ENCODE data around the gene LMNTD2. TPM values are rescaled to one million over a fixed set of nuclear protein-coding genes. Genes with fewer than 3 reads are reported as not detected.

LMNTD2 gene
- total RNA-seq, 1 donor from 2014 or later, result 0.47 TPM

DNA sequence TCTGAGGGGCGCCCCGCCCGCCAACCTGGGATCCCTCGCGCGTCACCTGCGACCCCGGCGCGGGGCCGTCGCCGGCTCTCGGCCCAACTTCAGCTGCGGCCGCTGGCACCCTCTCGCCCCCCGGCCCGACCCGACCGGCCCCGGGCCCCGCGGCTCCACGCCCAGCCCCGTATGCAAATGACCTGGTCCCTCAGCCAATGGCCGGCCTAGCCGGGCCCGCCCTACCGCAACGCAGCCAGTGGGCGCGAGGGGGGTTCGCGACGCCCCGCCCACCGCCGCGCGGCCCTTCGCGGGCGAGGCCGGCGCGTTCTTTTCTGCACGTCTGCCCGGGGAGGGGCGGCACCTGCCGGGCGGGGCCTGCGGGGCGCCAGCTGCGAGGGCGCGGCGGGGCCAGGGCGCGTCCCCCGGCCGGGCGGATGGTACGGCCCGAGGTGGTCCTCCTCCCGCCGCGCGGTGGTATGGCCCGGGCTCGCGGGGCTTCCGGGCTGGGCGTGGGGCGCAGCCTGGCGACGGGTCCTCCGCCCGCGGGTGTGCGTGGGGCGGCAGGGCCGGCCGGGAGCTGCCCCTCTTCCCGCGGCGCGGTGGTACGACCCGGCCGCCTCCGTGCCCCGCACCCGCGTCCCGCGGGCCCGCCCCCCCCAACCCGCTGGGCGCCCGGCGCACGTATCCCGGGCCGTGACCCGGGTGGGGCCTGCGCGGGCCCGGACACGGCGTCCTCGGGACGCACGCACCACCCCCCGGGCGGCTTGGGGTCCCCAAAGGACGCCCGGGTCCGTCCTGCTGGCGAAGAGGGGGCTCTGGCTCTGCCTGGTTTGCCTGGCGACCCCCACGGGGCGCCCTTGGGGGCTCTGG lies 8.0 kb upstream of the LMNTD2 start:
- no peaks in the 10 kb centered on the region for H3K27me3 Mint-ChIP-seq
- H3K27ac Mint-ChIP-seq, result peak overlapping the region; percentile 81
- DNase-seq, result peak; percentile 99
- intact Hi-C loops (cut with micrococcal nuclease), result loop anchor here (1.0 to 2.0 kb wide), 2 partner anchors 8 to 62 kb away; partner anchors contain the start of genes PHRF1 and RNH1
- H3K9me3 Mint-ChIP-seq, result no peaks in the 10 kb centered on the region
- peak overlapping the region; percentile 85 for H3K4me3 Mint-ChIP-seq
- peaks cover 15% of the 10 kb centered on the region for H3K4me1 Mint-ChIP-seq
- H3K36me3 Mint-ChIP-seq (ENCODE audit: low read depth), result peaks cover 15% of the 10 kb centered on the region

DNA sequence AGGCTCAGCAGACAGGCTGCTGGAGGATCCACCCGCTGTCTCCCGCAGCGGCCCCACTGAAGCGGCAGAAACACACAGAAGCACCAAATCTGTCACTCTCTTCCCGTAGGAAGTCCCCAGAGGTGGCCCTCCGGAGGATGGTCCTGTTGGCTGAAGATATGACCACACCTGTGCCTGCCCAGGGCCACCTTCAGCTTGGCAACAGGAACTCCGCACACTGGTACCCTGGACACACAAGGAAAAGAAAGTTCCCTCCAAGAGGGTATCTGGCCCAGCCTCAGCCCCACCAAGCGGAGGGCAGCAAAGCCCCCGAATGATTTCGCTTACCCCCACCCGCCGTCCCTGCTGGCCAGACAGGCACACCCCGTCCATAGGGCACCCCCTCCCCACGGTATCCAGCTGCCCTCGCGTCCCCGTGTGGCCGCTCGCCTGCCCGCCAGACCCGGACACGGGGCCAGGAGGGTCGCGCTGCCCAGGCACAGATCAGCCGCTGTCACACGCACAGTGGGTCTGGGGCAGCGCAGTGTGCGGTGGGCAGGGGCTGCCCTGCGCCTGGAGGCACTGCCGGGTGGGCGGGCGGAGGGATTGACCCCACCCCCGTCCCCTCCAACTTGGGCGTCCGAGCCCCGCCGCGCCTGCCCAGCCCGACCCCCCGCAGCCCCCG lies 7.2 kb upstream of the LMNTD2 start:
- Mint-ChIP-seq H3K27ac (peak overlapping the region; percentile 81), H3K27me3 (no peaks in the 10 kb centered on the region), H3K36me3 (ENCODE audit: low read depth) (peaks cover 16% of the 10 kb centered on the region), H3K9me3 (no peaks in the 10 kb centered on the region), H3K4me3 (peak overlapping the region; percentile 89), H3K4me1 (peaks cover 16% of the 10 kb centered on the region)
- DNase-seq, result no peak
- intact Hi-C loops (cut with micrococcal nuclease), result loop anchor here (1.0 to 2.0 kb wide), 2 partner anchors 9 to 61 kb away; partner anchors contain the start of genes PHRF1 and RNH1

DNA sequence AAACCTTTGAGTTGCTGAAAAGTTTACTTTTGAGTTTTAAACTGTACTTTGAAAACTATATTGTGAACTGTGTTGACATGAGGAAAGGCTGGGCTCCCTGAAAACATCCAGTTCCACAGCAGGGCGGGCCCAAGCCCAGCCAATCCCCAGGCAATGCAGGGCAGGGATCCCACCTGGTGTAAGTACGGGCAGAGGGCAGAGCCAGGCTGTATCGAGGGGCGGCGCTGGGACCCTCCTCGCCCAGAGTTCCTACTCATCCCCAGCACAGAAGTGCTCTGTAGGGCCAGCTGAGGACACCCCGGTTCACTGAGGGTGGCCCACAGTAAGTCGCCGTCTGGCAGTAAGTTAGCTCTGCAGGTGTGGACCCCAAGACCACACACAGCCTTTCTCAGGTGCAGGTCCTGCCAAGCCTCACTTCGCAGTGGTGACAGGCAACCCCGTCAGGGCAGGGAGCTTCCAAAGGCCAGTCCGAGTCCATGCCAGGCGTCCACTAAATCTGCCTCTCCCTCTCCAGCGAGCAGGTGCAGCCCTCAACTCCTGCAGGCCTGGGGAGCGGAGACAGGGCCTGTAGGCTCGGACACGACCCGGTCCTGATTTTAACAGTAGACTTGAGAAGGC lies 6.6 kb upstream of the LMNTD2 start:
- peak; percentile 64 for DNase-seq
- Mint-ChIP-seq H3K36me3 (ENCODE audit: low read depth) (peaks cover 16% of the 10 kb centered on the region), H3K9me3 (no peaks in the 10 kb centered on the region), H3K4me1 (peaks cover 16% of the 10 kb centered on the region), H3K27ac (peak overlapping the region; percentile 81), H3K4me3 (peak overlapping the region; percentile 89), H3K27me3 (no peaks in the 10 kb centered on the region)
- intact Hi-C loops (cut with micrococcal nuclease), result no loop called here

DNA sequence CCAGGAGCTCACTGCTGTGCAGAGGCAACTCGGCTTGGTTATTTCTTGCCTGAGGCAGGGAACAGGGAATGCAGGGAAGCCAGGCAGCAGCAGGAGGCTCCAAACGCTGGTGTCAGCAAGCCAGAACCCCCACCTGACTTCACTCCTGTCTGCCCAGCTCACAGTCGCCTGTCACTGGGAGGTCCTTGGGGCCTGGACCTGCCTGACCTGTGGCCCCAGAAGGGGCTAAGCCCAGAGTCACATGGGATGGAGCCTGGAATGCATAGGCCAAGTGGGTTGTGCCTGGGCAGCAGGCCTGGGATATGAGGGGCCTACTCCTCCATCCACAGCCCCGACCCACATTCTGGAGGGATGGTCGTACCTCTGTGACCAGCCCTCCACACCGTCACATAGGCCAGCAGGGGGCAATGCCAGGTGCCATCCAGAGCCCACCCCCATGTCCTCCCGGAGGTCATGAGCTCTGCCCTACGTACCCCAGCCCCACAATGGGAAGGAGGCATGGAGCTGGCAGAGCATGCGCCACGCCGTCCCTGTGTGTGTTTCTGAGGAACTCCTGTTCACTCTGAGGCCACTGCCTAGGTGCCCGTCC lies 5.5 kb upstream of the LMNTD2 start:
- Mint-ChIP-seq H3K27ac (no peak overlapping the region), H3K36me3 (ENCODE audit: low read depth) (peaks cover 18% of the 10 kb centered on the region), H3K4me3 (no peak overlapping the region), H3K9me3 (no peaks in the 10 kb centered on the region), H3K4me1 (peaks cover 20% of the 10 kb centered on the region), H3K27me3 (no peaks in the 10 kb centered on the region)
- intact Hi-C loops (cut with micrococcal nuclease), result no loop called here
- no peak for DNase-seq

DNA sequence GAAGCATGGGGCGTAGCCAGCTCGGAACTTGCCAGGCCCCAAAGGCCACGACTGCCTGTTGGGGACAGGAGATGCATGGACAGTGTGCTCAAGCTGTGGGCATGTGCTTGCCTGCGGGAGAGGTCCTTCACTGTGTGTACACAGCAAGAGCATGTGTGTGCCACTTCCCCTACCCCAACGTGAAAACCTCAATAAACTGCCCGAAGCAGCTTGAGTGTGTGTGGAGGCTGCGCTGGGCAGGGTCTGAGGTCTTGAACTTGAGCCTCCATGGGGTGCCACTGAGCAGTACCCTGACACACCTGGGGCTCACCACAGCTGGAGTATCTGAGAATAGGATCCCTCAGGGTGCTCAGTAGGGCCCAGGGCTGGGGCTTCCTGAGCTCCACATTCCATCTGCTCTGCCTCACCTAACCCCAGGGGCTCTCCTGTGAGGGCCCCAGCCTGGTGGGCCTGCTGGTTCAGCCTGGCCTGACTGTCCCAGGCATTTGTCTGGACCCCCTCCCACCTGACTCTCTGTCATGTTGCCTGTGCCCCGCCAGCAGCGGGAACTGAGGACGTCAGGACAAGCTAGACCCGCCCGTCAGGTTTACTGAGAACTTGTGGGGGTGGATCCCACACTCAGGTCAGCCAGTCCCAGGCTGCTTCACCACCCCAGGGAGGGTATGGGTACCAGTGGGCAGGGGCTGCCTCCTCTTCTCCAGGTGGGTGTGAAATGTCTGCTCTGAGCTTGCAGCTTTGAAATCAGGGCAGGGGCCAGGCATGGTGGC lies 3.5 kb upstream of the LMNTD2 start:
- no peak overlapping the region for H3K4me3 Mint-ChIP-seq
- peaks cover 18% of the 10 kb centered on the region for H3K36me3 Mint-ChIP-seq (ENCODE audit: low read depth)
- no peaks in the 10 kb centered on the region for H3K9me3 Mint-ChIP-seq
- H3K27ac Mint-ChIP-seq, result no peak overlapping the region
- no peak for DNase-seq
- no peaks in the 10 kb centered on the region for H3K27me3 Mint-ChIP-seq
- intact Hi-C loops (cut with micrococcal nuclease), result no loop called here
- H3K4me1 Mint-ChIP-seq, result peaks cover 22% of the 10 kb centered on the region

DNA sequence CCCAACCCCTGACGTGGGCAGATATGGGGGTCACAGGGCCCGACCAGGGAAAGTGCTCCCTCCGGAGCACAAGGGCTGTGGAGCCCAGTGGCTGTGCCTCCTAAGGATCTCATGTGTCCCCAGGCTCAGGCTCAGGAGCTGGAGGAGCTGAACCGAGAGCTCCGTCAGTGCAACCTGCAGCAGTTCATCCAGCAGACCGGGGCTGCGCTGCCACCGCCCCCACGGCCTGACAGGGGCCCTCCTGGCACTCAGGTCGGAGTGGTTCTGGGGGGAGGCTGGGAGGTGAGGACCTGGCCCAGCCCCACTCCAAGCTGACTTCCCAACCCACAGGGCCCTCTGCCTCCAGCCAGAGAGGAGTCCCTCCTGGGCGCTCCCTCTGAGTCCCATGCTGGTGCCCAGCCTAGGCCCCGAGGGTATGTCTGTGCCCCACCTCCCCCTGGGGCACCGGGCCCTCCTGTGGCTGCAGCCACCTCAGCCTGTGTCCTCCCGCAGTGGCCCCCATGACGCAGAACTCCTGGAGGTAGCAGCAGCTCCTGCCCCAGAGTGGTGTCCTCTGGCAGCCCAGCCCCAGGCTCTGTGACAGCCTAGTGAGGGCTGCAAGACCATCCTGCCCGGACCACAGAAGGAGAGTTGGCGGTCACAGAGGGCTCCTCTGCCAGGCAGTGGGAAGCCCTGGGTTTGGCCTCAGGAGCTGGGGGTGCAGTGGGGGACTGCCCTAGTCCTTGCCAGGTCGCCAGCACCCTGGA lies 2.7 kb upstream of the LMNTD2 start:
- no peak for DNase-seq
- intact Hi-C loops (cut with micrococcal nuclease), result no loop called here
- Mint-ChIP-seq H3K4me1 (peaks cover 22% of the 10 kb centered on the region), H3K27ac (no peak overlapping the region), H3K4me3 (no peak overlapping the region), H3K27me3 (peaks cover under 1% of the 10 kb centered on the region), H3K36me3 (ENCODE audit: low read depth) (peaks cover 18% of the 10 kb centered on the region), H3K9me3 (no peaks in the 10 kb centered on the region)

DNA sequence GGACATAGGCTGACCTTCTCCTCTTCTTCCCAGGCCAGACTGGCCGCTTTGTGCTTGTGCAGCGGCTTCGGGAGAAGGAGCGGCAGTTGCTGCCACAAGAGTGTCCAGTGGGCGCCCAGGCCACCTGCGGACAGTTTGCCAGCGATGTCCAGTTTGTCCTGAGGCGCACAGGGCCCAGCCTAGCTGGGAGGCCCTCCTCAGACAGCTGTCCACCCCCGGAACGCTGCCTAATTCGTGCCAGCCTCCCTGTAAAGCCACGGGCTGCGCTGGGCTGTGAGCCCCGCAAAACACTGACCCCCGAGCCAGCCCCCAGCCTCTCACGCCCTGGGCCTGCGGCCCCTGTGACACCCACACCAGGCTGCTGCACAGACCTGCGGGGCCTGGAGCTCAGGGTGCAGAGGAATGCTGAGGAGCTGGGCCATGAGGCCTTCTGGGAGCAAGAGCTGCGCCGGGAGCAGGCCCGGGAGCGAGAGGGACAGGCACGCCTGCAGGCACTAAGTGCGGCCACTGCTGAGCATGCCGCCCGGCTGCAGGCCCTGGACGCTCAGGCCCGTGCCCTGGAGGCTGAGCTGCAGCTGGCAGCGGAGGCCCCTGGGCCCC lies 1.6 kb upstream of the LMNTD2 start:
- Mint-ChIP-seq H3K27ac (no peak overlapping the region), H3K27me3 (peaks cover 8% of the 10 kb centered on the region), H3K9me3 (no peaks in the 10 kb centered on the region), H3K4me3 (peak overlapping the region; percentile 92), H3K36me3 (ENCODE audit: low read depth) (peaks cover 15% of the 10 kb centered on the region), H3K4me1 (peaks cover 17% of the 10 kb centered on the region)
- no peak for DNase-seq
- intact Hi-C loops (cut with micrococcal nuclease), result no loop called here

DNA sequence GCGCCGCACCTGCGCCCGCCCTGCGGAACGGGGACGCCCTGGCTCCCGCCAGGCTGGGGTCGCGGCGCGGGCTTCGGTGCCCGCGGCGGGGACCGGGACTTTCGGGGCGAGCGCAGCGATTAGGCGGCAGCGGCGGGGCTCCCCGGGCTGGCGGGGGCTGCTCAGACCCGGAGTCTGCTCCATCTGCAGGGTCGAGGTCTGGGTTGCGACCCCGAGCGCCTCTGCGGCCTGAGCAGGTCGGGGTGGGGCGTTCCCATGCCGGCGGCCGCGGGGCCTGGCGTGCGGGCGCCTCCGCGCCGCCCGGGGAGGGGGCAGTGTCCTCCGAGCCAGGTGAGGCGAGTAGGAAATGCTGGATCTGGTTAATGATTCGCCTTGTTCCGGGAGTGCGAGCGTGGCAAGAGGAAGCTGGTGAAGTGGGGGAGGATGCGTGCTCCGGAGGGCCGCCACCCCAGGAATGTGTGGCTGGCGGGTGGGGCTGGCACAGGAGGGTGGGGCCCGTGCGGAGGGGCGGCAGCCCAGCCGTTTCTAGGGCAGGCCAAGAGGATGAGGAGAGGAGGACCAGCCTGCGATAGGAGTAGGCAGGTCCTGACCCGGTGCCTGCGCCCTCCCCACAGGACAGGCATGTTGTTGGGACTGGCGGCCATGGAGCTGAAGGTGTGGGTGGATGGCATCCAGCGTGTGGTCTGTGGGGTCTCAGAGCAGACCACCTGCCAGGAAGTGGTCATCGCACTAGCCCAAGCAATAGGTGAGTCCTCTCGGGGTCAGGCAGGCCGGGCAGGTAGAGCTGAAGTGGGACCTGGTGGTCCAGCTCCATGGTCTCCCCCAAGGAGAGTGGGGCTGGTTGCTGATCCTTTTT lies 838 bp upstream of the LMNTD2 start:
- DNase-seq, result peak; percentile 82
- peaks cover 11% of the 10 kb centered on the region for H3K4me1 Mint-ChIP-seq

DNA sequence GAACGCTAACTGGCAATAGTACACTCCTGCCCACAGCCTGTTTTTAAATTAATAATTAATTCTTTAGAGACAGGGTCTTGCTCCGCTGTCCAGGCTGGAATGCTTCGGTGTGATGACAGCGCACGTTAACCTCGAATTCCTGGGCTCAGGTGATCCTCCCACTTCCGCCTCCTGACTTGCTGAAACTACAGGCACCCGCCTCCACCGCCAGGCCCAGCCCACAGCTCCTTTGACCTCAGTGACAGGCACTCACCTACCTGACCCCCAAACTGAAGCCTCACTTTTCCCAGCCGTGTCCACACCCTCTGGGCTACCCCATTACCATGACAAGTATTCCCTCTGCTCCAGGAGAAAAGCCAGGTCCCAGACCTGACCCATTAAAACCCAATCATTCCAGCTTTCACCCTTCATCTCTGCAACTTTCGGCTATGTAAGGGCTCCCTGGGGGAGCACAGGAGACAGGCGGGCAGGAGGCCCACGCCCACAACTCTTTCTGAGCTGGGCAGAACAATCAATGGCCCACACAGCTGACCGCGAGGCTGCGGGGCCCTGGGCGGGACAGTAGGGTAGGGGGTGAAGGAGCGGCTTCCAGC lies 730 bp downstream of the LMNTD2 start:
- intact Hi-C loops (cut with micrococcal nuclease), result loop anchor here (2.0 kb wide), 1 partner anchor 17 kb away; the partner anchor contains the start of gene PHRF1

More for the DNA sequence above, 838 bp upstream of the LMNTD2 start:
- Mint-ChIP-seq H3K36me3 (ENCODE audit: low read depth) (peaks cover 9% of the 10 kb centered on the region), H3K4me3 (peak overlapping the region; percentile 92), H3K27ac (peak overlapping the region; percentile 72), H3K27me3 (peaks cover 14% of the 10 kb centered on the region), H3K9me3 (no peaks in the 10 kb centered on the region)
- intact Hi-C loops (cut with micrococcal nuclease), result loop anchor here (2.0 kb wide), 1 partner anchor 15 kb away; the partner anchor contains the start of gene PHRF1

DNA sequence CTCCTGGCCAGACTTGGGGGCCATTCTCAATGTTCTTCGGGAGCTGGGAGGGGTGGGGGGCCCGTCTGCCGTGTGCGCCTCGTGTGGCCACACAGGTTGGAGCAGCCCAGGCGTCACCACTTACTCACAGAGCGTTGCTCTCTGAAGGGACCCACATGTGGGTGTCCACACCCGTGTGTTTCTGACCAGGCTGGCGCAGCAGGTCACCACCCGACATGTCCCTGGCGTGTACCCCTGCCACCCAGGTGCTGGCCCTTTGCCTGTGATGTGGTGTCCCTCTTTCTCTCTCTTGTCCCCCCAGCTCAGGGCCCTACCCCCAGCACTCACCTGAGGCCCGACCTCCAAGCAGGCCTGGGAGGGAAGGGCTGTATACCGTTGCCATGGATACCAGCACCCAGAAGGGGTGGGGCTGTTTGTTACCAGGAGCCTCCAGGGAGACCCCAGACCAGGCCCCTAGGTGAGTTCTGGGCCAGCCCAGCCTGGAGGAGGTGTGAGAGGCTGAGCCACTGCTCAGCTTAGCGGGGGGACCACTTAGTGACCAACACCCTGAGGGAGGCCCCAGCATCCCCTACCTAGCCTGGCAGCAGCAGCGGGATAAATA lies 1.4 kb downstream of the LMNTD2 start:
- peaks cover 6% of the 10 kb centered on the region for H3K36me3 Mint-ChIP-seq (ENCODE audit: low read depth)
- H3K9me3 Mint-ChIP-seq, result no peaks in the 10 kb centered on the region
- peaks cover 15% of the 10 kb centered on the region for H3K27me3 Mint-ChIP-seq
- no peak overlapping the region for H3K27ac Mint-ChIP-seq
- intact Hi-C loops (cut with micrococcal nuclease), result no loop called here
- H3K4me1 Mint-ChIP-seq, result peaks cover 11% of the 10 kb centered on the region
- no peak overlapping the region for H3K4me3 Mint-ChIP-seq
- peak; percentile 69 for DNase-seq

More for the DNA sequence above, 730 bp downstream of the LMNTD2 start:
- DNase-seq, result peak; percentile 69
- H3K4me3 Mint-ChIP-seq, result peak overlapping the region; percentile 92
- peaks cover 11% of the 10 kb centered on the region for H3K4me1 Mint-ChIP-seq
- H3K36me3 Mint-ChIP-seq (ENCODE audit: low read depth), result peaks cover 9% of the 10 kb centered on the region
- peak overlapping the region; percentile 7 for H3K27ac Mint-ChIP-seq
- peaks cover 15% of the 10 kb centered on the region for H3K27me3 Mint-ChIP-seq
- H3K9me3 Mint-ChIP-seq, result no peaks in the 10 kb centered on the region

DNA sequence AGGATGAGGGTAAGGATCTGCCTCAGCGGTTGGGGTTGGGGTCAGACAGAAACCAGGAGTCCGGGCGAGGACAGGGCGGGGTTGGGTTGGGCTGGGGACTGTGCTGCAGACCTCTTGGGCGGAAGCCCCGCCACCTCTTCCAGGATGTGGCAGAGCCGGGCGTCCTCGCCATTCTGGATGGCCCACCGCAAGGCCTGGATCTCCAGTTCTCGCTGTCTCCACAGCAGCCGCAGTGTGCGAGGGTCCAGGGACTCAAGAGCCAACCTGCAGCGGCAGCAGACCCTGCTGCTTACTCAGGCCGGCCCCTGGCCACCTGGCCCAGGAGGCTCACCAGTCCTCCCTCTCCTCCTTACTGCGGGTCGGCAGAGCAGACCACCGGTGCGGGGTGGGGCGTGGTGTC lies 2.0 kb downstream of the LMNTD2 start:
- intact Hi-C loops (cut with micrococcal nuclease), result no loop called here
- DNase-seq, result no peak
- Mint-ChIP-seq H3K9me3 (no peaks in the 10 kb centered on the region), H3K4me3 (no peak overlapping the region), H3K27me3 (peaks cover 15% of the 10 kb centered on the region), H3K4me1 (peaks cover 9% of the 10 kb centered on the region), H3K36me3 (ENCODE audit: low read depth) (peaks cover 3% of the 10 kb centered on the region), H3K27ac (no peak overlapping the region)

All from activated CD4-positive, alpha-beta T cell treated with anti-CD3 and anti-CD28 coated beads, Interleukin-2, amount 10 ng/mL, durations not matched to agents 24 days and 14 days (primary cell).